Activated gamma-delta T cell treated with Interleukin-2 at 50 U/mL for 16 hours (primary cell): ENCODE measurements around the gene CDC37.

ENCODE experiments used
- DNase-seq: peaks from one replicate; pipeline ENCODE4 v3.0.0-alpha.2; 2020

CDC37 gene

DNA sequence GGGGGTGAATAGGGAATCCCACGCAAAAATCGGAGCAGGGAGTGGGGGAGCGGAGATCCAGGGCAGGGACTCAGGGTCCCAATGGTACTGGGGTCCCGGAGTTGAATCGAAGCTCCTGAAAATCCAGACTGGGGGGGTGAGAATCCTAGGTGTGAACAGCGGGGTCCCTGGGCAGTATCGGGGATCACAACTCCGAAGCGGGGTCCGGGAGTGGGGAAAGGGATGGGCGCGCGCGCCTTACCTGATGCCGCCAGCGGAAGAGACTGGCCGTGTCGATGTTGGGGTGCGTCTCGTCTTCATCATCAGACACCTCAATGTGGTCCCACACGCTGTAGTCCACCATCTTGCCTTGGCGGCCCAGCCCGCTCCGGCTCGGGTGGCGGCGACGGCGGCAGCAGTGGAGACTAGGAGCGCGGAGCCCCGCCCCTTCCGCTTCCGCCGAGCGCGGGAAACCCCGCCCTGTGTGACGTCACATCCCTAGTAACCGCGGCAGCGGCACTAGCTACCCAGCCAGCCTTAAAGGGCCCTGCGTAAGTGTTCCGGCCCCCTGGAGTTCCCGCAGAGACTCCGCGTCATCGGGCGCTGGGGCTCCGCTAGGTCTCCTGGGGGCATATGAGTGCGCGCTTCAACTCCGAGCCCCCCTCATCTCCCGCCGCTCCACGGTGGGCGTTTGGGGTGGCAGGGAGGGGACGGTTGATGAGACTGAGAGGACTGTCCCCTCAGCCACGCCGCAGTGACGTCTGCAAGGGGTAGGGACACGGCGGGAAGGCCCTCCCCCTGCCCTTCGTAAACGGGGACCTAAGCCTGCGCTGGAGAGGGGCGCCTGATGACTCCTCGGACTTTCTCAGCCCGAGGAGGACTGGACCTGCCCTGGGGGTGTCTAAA, at the start of gene CDC37:
CDC37 (minus strand) TSS at position 406 of the 885 bp plus-strand sequence; CDS start at position 343, 63 bp downstream.
- DNase-seq = peak; percentile 97

DNA sequence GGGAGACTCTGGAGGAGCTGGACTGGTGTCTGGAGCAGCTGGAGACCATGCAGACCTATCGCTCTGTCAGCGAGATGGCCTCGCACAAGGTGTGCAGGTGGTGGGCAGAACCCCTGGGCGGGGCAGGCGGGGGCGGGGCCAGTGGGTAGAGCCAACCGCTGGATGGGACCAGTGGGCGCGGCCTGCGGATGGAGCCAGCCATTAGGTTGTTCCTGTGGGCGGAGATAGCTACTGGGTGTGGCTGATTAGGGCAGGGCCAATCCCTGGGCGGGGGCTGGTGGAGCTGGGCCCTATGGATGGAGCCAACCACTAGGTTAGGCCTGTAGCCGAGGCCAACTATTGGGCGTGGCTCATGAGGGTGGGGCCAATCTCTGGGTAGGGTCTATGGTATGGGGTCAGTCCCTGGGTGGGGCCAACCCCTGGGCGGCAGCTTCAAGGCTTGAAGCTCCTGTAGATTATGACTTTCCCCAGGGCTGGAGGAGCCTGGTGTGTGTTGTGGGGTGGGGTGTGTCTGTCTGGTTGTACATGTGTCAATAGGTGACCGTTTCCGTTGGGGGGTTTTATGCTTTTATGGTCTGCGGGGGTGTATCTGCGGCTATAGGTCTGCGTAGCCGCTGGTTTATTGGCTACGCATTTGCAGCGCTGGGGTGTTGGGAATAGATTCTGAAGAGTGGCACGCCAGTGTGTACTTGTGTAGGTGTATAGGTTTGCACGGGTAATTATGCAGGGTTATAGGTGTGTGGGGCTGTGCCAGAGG, 47.7 kb upstream of the CDC37 start:
- DNase-seq = no peak

DNA sequence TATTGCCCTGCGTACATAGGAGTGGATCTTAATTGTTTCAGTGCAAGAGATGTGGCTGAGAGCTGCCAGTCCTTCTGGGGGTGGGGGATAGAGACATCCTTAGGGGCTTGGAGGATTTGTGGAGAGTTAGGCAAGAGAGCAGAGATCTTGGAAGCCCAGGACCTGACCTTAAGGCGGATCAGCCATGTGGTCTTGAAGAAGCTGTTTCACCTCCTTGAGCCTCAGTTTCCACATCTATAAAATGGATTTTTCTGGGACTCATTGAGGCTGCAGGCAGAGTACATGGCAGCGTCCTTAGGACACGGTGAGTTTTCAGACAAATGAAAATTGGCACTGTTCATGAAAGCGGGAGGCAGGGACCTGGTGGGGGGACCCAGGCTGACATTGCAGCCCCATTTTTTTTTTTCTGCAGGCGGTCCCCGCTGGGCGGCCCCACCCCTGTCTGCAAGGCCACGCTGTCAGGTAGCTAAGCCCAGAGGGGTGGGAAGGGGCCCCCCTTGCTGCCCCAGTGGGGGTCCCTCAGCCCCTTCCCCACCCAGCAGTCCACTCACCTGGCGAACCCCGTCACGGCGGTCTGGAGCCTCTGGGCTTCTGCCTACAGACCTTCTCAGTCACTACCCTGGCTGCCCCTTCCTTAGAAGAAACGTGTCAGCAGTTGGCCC, 47.0 kb upstream of the CDC37 start:
- DNase-seq = no peak

DNA sequence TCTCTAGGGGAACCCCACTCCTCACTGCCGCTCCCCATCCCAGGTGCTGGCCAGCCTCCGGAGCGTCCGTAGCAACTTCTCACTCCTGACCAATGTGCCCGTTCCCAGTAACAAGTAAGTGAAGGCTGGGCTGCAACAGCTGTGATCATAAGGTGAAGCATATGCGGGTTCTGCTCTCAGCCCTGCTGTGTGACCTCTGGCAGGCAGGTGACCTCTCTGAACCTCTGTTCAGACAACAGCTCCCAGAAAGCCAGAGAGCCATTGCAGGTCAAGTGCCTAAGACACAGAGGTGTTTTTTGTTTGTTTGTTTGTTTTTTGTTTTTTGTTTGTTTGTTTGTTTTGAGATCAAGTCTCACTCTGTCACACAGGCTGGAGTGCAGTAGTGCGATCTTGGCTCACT, 45.7 kb upstream of the CDC37 start:
- DNase-seq = no peak

DNA sequence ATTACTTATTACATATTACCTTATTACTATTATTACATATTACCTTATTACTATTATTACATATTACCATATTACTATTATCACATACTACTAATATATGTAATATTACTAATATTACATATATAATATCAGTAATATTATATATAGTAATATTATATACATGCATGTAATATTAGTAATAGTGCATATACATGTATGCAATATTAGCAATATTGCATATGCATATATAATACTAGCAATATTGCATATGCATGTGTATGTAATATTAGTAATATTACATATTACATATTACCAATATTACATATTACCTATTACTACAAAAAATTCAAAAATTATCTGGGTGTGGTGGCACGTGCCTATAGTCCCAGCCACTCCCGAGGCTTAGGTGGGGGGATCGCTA, 39.4 kb upstream of the CDC37 start:
- no peak for DNase-seq

DNA sequence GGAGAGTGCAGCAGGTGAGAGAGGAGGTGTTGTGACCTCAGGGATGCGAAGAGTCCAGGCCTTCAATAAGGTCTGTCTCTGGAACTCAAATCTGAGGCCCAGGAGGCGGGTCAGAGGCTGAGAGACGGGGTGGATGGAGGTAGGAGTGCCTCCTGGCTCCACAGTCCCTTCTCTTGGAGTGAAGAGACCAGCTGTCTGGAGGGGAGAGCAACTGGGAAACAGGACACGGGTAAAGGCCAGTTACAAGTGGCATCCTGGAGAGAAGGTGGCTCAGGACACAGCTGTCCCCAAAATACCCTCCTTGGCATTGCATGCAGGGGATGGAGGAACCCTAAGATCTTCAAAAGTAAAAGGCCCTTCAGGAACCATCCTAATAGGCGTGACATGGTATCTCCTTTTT, 36.2 kb upstream of the CDC37 start:
- no peak for DNase-seq

DNA sequence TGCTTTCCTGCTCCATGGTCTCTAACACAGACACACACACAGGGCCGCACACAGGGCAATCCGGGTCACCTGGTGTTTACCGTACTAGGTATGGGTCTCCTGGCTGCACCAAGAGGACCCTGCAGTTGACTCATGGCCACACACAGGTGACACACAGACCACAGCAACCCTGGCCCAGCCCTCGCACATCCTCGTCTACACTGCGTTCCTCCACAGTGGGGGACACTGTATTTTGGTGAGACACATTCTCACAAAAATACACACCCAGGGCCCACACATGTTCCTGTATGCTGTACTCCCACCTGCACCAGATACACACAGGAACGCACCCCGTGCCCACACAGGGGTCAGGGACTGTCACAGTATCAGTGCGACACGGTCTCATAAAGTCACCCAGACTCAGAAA, 29.8 kb upstream of the CDC37 start:
- DNase-seq = no peak

DNA sequence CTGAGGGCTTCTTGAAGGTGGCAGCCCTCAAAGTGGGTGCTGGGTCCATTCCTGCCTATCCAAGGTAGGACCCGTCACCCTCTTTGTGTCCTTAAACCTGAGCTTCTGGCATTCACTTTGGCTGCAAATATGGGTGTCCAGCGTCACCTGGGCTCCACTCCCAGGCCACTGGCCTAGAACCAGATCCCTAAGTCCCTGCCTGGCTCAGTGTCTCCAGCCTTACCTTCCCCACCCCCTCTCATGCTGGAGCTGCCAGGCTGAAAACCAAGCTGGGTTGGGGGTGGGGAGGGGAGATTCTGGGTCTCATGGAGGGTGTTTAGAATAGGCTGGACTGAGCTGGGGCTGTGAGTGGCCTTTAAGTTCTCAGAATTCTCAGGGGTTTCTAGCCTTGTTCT, 29.4 kb upstream of the CDC37 start:
- no peak for DNase-seq

DNA sequence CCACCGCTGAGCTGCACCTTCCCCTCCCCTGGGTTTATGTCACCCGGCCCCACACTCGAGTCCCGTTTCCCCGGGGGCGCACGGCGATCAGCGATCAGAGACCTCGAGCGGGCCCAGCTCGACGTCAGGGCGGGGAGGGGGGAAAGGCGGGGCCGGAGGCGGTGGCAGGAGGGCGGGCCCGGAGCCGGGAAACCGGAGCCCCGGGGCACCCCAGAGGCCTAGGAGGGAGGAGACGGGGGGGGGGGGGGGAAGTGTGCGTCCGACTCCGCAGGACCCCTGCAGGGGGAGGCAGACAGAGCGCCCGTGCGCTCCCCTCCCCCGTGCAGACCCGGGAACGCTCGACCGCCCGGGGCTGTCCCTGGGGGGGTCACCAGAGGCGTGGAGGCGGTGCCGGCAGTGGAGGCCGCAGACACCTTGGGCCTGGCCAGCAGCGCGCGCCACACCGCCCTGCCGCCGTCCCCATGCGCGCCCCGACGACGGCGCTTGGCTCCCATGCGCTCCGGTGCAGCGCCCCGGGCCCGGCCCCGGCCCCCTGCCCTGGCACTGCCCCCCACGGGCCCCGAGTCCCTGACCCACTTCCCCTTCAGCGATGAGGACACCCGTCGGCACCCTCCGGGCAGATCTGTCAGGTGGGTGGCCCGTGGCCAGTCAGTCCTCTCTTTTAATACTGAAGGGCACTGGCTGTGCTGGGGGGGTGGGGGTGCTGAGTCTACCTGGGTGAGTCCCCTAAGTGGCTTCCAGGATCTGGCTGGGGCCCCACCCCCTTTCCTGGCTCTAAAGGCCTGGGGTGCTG, 28.8 kb upstream of the CDC37 start:
- peak; percentile 65 for DNase-seq

DNA sequence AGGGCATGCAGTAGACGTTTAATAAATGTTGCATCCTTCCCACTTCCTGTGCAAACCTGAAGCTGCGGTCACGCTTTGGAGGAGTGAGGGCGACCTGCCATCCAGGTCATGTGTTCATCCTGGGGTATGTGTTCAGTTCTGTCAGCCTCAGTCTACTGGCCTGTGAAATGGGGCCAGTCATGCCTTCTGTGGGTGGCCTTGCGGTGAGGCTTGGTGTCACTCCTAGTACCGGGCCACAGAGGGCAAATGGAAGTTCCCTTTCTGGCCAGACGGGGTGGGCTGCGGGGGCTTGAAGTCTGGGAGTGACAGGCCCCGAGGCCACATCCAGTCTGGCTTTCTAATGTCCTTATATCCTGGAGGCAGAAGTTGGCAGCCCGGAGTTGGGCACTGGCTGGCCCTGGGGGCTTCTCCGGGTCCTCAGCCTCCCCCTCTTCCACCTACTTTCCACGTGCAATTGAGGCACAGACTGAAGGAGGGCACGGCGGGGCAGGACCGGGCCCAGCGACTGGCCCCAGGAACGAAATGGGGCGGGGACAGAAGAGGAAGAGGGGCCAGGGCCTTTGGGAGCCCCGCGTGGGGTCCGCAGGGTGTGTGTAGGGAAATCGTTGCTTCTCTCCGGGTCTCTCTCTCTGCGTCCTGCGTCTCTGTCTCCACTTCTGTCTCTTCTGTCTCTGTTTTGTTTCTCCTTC, 28.1 kb upstream of the CDC37 start:
- peak; percentile 42 for DNase-seq

DNA sequence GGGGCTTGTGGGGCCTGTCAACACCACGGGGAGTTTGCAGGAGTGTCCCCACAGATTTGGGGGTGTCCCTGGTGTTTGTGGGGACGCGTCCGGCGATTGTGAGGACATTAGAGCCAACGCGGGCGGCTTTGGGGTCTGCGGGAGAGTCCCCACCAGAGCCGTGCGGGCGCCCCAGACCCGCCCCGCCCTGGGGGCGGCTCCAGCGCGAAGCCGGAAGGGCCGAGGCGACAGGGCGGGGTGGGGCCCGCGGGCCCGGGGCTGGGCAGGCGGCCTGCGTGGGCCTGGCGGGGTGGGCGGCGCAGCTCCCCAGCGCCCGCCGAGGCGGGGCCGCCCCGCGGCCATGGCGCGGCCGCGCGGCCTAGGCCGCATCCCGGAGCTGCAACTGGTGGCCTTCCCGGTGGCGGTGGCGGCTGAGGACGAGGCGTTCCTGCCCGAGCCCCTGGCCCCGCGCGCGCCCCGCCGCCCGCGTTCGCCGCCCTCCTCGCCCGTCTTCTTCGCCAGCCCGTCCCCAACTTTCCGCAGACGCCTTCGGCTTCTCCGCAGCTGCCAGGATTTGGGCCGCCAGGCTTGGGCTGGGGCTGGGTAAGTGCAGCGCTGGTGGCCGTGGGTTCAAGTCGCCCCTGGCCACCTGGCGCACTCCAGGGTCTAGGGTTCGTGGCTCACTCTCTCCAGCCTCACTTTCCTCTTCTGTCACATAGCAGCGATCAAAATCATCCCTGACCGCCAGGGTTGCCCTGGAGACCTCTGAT, 27.3 kb upstream of the CDC37 start:
- DNase-seq = no peak

DNA sequence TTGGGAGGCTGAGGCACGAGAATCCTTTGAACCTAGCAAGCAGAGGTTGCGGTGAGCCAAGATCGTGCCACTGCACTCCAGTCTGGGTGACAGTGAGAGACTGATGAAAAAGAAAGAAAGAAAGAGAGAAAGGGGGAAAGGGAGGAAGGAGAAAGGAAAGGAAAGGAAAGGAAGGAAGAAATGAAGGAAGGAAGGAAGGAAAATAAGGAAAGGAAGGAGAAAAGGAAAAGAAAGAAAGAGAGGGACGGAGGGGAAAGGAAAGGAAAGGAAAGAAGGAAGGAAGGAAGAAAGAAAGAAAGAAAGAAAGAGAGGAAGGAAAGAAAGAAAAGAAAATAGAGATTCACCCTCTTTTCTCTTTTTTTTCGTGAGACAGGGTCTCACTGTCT, 25.6 kb upstream of the CDC37 start:
- DNase-seq = no peak

DNA sequence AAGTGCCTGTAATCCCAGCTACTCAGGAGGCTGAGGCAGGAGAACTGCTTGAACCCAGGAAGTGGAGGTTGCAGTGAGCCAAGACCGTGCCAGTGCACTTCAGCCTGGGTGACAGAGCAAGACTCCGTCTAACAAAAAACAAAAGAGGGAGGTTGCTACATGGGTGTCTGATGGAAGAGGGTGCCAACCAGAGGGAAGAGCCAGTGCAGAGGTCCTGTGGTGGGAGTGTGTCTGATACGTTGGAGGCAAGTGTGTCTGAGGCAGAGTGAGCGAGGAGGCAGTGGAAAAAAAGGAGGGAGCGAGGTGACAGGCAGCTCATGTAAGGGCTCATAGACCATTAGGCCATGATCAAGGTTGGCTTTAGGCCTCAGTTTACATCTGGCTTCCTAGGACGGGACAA, 23.8 kb upstream of the CDC37 start:
- no peak for DNase-seq

DNA sequence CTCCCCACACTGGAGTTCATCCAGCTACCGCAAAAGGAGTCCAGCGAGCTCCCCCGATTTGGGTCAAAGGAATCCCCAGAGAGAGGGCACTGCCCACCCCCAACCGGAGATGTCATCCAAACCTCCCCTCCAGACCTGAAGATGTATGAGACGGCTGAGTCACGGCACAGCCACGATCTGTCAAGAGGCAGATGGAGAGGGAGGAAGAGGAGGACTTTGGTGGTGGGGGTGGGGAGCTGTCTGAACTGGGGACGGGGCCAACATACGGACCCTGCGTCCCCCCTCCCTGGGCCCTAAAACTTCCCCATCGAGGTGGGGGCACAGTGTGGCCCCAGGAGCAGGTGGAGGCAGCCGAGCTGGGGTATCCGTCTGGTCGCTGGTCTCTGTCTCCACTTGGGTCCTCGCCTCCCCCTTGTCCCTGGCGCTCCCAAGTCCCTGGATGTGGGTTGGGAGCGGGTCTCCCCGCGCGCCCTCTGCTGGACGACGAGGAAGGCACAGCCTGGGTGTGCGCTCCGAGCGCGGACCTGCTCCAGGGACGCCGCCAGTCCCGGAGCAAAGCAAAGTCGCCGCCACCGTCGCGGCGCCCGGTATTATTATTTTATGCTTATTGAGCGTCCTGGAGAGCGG, 20.8 kb upstream of the CDC37 start:
- DNase-seq = peak; percentile 51

DNA sequence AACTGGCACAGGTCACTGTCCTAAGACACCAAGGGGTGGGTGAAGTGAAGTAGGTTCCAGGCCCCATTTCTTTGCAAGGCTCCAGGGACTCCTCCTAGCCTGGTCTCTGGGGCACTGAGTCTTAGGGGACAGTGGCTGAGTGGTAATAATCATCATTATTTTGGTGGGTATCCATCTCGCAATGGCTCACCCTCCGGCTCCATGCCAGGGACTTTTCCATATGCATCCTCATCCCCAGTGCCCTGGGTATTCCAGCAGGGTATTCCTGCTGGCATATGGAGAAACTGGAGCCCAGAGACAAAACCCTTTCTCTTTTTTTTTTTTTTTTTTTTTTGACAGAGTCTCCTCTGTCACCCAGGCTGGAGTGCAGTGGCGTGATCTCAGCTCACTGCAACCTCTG, 19.5 kb upstream of the CDC37 start:
- no peak for DNase-seq

DNA sequence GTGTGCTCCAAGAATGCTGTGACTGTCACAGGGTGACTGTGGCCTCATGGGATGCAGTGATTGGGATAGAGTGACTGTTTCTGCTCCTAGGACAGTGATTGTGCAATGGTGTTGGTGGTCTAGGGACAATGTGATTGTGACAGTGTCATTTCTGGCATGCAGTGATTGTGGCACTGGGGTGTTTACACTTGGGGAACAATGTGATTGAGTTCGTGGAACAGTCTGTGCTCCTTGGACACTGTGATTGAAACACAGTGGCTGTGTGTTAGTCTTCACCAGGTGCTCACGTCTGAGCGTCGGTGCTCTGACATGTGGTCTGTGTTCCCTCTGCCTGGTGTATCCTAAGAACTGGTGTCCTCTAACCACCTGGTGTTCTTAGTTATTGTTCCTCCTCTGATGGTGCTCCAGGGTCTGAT, 18.7 kb upstream of the CDC37 start:
- DNase-seq = no peak

DNA sequence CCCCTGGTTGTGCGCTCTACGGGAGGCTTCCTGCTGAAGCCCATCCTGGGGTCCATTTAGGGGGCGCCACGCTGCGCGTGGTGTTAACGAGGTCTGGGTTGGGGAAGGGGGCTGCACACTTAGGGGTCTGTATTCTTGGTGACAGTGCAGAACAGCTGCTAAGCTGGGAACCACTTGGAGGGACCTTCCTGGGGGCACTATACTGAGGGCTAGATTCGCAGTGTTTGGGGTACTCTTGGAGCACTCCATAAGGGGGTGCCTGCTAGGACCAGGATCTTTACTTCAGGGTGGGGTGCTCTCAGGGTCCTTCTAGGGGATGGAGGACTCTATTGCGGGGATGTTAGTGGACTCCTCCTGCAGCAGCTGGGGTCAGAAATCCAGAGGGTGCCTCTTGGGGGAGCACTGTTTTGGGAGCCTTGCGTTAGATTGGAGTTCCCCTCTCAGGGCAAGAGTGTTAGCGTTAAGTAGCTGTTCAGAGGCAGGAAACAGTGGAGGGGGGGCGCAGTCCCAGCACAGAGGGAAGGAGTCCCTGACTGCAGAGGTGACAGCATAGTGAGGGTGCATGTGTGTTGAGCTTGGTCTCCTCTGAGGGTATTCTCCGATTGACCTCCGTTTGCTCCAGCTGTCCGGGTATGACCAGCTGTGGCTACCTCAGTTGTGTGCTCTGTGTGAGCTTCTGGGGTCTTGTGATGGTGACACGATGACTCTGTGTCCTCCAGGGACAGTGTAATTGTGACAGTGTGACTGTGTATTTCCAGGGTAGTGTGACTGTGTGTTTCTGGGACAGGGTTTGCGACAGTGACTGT, 18.1 kb upstream of the CDC37 start:
- DNase-seq = no peak

DNA sequence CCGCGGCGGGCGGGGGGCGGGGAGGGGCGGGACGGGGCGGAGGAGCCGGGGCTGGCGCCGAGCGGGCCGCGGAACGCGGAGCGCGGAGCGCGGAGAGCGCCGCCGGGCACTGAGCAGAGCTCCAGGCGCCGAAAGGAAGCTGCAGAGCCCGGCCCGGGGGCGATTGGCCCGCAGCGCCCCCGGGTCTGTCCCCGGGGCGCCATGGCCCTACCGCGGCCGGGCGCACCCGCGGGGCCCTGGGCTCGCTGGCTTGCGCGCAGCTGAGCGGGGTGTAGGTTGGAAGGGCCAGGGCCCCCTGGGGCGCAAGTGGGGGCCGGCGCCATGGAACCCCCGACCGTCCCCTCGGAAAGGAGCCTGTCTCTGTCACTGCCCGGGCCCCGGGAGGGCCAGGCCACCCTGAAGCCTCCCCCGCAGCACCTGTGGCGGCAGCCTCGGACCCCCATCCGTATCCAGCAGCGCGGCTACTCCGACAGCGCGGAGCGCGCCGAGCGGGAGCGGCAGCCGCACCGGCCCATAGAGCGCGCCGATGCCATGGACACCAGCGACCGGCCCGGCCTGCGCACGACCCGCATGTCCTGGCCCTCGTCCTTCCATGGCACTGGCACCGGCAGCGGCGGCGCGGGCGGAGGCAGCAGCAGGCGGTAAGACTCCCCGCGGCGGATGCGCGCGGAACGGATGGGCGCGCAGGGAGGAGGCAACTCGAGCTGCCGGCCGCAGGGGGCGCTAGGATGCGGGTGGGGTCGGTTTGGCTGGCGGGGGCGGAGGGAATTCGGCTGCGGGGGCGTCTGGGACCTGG, 17.3 kb upstream of the CDC37 start, which contains the start of gene PDE4A:
PDE4A (plus strand) TSS at position 95 of the 796 bp plus-strand sequence; CDS start at position 322, 227 bp downstream.
- peak; percentile 51 for DNase-seq
